HCT116 (cell line): ENCODE results near the gene GSPT1.

Experiments
- CEBPB ChIP-seq: IDR thresholded peaks from 2 replicates; pipeline ENCODE4 v1.6.1; 2012; ENCODE audit warnings: low read depth
- CTCF ChIP-seq, 3 experiments: fragments of 200-600 bp in 1 of 3; sonication (generic) in 1 of 3; IDR thresholded peaks in 2 of 3; conservative IDR thresholded peaks in 1 of 3; 2 replicates each; pipeline ENCODE4 v1.5.1; 2012 to 2017; ENCODE audit warnings: low read depth in 2 of 3, low read length in 2 of 3, antibody characterized with exemption in 1 of 3, borderline replicate concordance in 1 of 3, control low read depth in 1 of 3, mild to moderate bottlenecking in 1 of 3, mixed read lengths in 1 of 3, mixed run types in 1 of 3, moderate library complexity in 1 of 3; ENCODE audit not compliant: insufficient read depth in 1 of 3
- EZH2 ChIP-seq: fragments of 200-600 bp; sonication (generic); IDR thresholded peaks from 2 replicates; pipeline ENCODE4 v1.6.1; 2017; ENCODE audit warnings: antibody characterized with exemption, mixed run types
- EZH2phosphoT487 ChIP-seq: fragments of 200-600 bp; IDR thresholded peaks from 2 replicates; pipeline ENCODE4 v1.6.1; 2018; ENCODE audit warnings: antibody characterized with exemption, borderline replicate concordance
- FOSL1 ChIP-seq: IDR thresholded peaks from 2 replicates; pipeline ENCODE4 v1.6.1; 2012; ENCODE audit warnings: low read depth
- JUND ChIP-seq: IDR thresholded peaks from 2 replicates; pipeline ENCODE4 v1.6.1; 2012
- POLR2A ChIP-seq: IDR thresholded peaks from 2 replicates; pipeline ENCODE4 v1.7.0; 2011; ENCODE audit warnings: borderline replicate concordance; ENCODE audit not compliant: insufficient read depth, insufficient read length; ENCODE audit errors: extremely low read depth
- YY1 ChIP-seq: IDR thresholded peaks from 2 replicates; pipeline ENCODE4 v1.6.1; 2011; ENCODE audit warnings: low read length, low read depth, moderate library complexity, mild to moderate bottlenecking; ENCODE audit not compliant: insufficient replicate concordance; ENCODE audit errors: extremely low read depth
- ZFX ChIP-seq: fragments of 450-650 bp; IDR thresholded peaks from 2 replicates; pipeline ENCODE4 v1.6.1; 2017

DNA sequence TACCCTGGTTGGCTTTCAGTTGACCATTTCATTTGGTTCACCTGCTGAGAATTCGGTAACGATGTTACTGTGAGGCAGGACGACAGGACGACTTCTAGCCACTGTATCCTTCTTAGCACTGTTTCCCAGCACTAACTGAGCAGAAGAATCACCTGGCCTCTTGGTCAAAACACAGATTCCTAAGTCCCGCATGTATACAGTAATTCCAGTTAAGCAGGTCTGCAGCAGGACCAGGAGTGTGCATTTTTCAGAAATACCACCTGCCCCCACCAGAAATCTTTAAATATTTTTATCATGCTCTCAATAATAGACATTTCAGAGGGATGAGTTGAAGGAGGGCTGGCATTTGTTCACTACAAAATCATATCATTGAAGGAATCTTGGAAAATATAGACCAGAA is 87.1 kb downstream of the GSPT1 start:
- TF ChIP-seq EZH2, result no peak
- no peak for TF ChIP-seq CEBPB
- TF ChIP-seq CTCF (IDR thresholded peaks at IDR 0.05 in 2 of 3, conservative IDR thresholded peaks at IDR 0.05 in 1 of 3; ENCODE audit: borderline replicate concordance in 1 of 3, insufficient read depth in 1 of 3, low read depth in 2 of 3, low read length in 2 of 3), result no peak
- TF ChIP-seq POLR2A, result no peak
- TF ChIP-seq ZFX, result no peak
- TF ChIP-seq YY1, result no peak
- no peak for TF ChIP-seq FOSL1
- no peak for TF ChIP-seq EZH2phosphoT487
- TF ChIP-seq JUND, result no peak
